K562 (cell line): ENCODE data around the gene SCTR. TPM values are rescaled to one million over a fixed set of nuclear protein-coding genes. Genes with fewer than 3 reads are reported as not detected.

Source experiments
- ATAC-seq: fragments of 200-7000 bp; cut with Tn5 transposase; 3 replicates; pipeline ENCODE4 v1.9.1; 2020; ENCODE audit warnings: moderate library complexity
- BruUV-seq: library from RNA; stranded (reverse); fragments of 400-500 nt; replicated peaks from 2 replicates; lab custom pipeline; 2021; lab: Mats Ljungman, UMichigan
- CTCF ChIA-PET: fragments of 300-600 bp; formaldehyde crosslinking; extraction: SDS; loops from one replicate; lab custom pipeline; 2021; ENCODE audit warnings: low intra/inter-chr PET ratio; lab: Yijun Ruan, JAX
- POLR2A ChIA-PET: fragments of 300-600, 350-650 bp; sonication (Branson Sonifier 250); formaldehyde crosslinking; extraction: SDS; loops from one replicate; lab custom pipeline; 2021; ENCODE audit warnings: antibody characterized with exemption, inconsistent platforms; lab: Yijun Ruan, JAX
- DNase-seq, 4 experiments: peaks; one replicate each; pipeline versions ENCODE4 v3.0.0 to v3.0.0-alpha.2; 2011 to 2018; ENCODE audit warnings: low spot score in 3 of 4, mixed read lengths in 3 of 4; ENCODE audit errors: extremely low read depth in 1 of 4
- FAIRE-seq: peaks from 2 replicates; lab custom pipeline; 2011; peaks lifted over from hg19 to GRCh38; lab: Jason Lieb, UNC
- H2AFZ ChIP-seq: 2 replicates; pipeline ENCODE4 v1.6.0; 2011; ENCODE audit warnings: low read depth, low read length, control low read depth, inconsistent platforms
- H3K27ac ChIP-seq: fragments of 200-600 bp; 3 replicates; pipeline ENCODE4 v1.8.0; 2011; ENCODE audit warnings: low read depth, mild to moderate bottlenecking, control low read depth, inconsistent platforms, low read length, moderate library complexity, mixed read lengths; ENCODE audit errors: extremely low read depth
- H3K27me3 ChIP-seq, 2 experiments: fragments of 300-600 bp in 1 of 2; 2 replicates in 1 of 2; 3 replicates in 1 of 2; pipeline versions ENCODE4 v1.6.0 to v1.8.0; 2011; ENCODE audit warnings: inconsistent platforms in 2 of 2, low read length in 2 of 2, mild to moderate bottlenecking in 1 of 2, mixed read lengths in 1 of 2, moderate library complexity in 1 of 2; ENCODE audit not compliant: control insufficient read depth in 2 of 2, insufficient read depth in 2 of 2
- H3K36me3 ChIP-seq: fragments of 300-600 bp; 3 replicates; pipeline ENCODE4 v1.8.0; 2011; ENCODE audit warnings: mild to moderate bottlenecking, low read length, inconsistent platforms; ENCODE audit not compliant: control insufficient read depth, insufficient read depth
- H3K4me1 ChIP-seq, 2 experiments: fragments of 200-600 bp in 1 of 2; replicated peaks in 1 of 2; 2 replicates in 1 of 2; 3 replicates in 1 of 2; pipeline versions ENCODE4 v1.5.1 to v1.8.0; 2011; ENCODE audit warnings: inconsistent platforms in 2 of 2, low read length in 2 of 2, mild to moderate bottlenecking in 1 of 2, mixed read lengths in 1 of 2, moderate library complexity in 1 of 2; ENCODE audit not compliant: control insufficient read depth in 2 of 2, insufficient read depth in 2 of 2
- H3K4me2 ChIP-seq: 2 replicates; pipeline ENCODE4 v1.6.1; 2011; ENCODE audit warnings: low read length, control low read depth, inconsistent platforms, mixed read lengths; ENCODE audit not compliant: insufficient read depth
- H3K4me3 ChIP-seq: fragments of 200-600 bp; sonication (generic), shearing (Covaris generic); 2 replicates; pipeline ENCODE4 v1.5.1; 2016; ENCODE audit warnings: control low read depth, inconsistent platforms
- H3K79me2 ChIP-seq: fragments of 200-600 bp; 3 replicates; pipeline ENCODE4 v1.8.0; 2011; ENCODE audit warnings: low read length, inconsistent platforms; ENCODE audit not compliant: control insufficient read depth, insufficient read depth
- H3K9ac ChIP-seq, 2 experiments: 2 replicates each; pipeline versions ENCODE4 v1.6.0 to v1.6.1; 2011; ENCODE audit warnings: low read depth in 2 of 2, low read length in 2 of 2, control low read depth in 1 of 2, inconsistent platforms in 1 of 2, mild to moderate bottlenecking in 1 of 2, mixed read lengths in 1 of 2; ENCODE audit not compliant: insufficient read depth in 1 of 2
- H3K9me1 ChIP-seq: one replicate; pipeline ENCODE4 v1.6.0; 2011; ENCODE audit warnings: inconsistent platforms, mild to moderate bottlenecking, low read length, moderate library complexity; ENCODE audit not compliant: control insufficient read depth, insufficient read depth
- H3K9me3 ChIP-seq: replicated peaks from 2 replicates; pipeline ENCODE4 v1.5.1; 2011; ENCODE audit warnings: low read depth, low read length, inconsistent platforms; ENCODE audit not compliant: control insufficient read depth, insufficient read depth
- H4K20me1 ChIP-seq: replicated peaks from 2 replicates; pipeline ENCODE4 v1.6.1; 2011; ENCODE audit warnings: low read length, inconsistent platforms, mixed read lengths; ENCODE audit not compliant: control insufficient read depth, insufficient read depth
- ELF4 ChIP-seq: fragments of 450-650 bp; formaldehyde crosslinking; IDR thresholded peaks from 2 replicates; pipeline ENCODE4 v1.4.0; 2022; ENCODE audit warnings: missing genetic modification characterization
- FOXA3 ChIP-seq, 2 experiments: fragments of 450-650 bp in 1 of 2; sonication (generic) in 1 of 2; formaldehyde crosslinking; IDR thresholded peaks in 1 of 2; conservative IDR thresholded peaks in 1 of 2; 2 replicates each; pipeline versions ENCODE4 v1.4.0 to v1.8.0; 2020 to 2022; ENCODE audit warnings: mild to moderate bottlenecking in 2 of 2, missing genetic modification reagents in 1 of 2
- NFXL1 ChIP-seq: fragments of 450-650 bp; formaldehyde crosslinking; IDR thresholded peaks from 2 replicates; pipeline ENCODE4 v1.4.0; 2021; ENCODE audit warnings: mild to moderate bottlenecking
- RFX1 ChIP-seq: fragments of 450-650 bp; IDR thresholded peaks from 2 replicates; pipeline ENCODE4 v1.6.1; 2016; ENCODE audit warnings: mild to moderate bottlenecking, moderate library complexity
- STAG1 ChIP-seq: sonication (generic); formaldehyde crosslinking; IDR thresholded peaks from 2 replicates; pipeline ENCODE4 v1.5.0; 2020; ENCODE audit warnings: missing genetic modification reagents, borderline replicate concordance
- TRIM24 ChIP-seq, 2 experiments: fragments of 450-650 bp; IDR thresholded peaks; 2 replicates each; pipeline ENCODE4 v1.6.1; 2016
- ZKSCAN1 ChIP-seq: fragments of 150-350 bp; IDR thresholded peaks from 2 replicates; pipeline ENCODE4 v1.6.1; 2016; ENCODE audit warnings: low read depth, low read length
- ZNF408 ChIP-seq: fragments of 250-450 bp; sonication (Bioruptor Pico); IDR thresholded peaks from 2 replicates; pipeline ENCODE4 v1.4.0; 2020; ENCODE audit warnings: low read depth, mild to moderate bottlenecking, moderate library complexity
- ZNF583 ChIP-seq: fragments of 250-450 bp; sonication (Bioruptor Pico); IDR thresholded peaks from 2 replicates; pipeline ENCODE4 v1.4.0; 2020
- WGBS: fragments of 100-300 bp; shearing (Covaris generic); methylation state at CpG from one replicate; pipeline ENCODE4 v1.1.6; 2016; ENCODE audit warnings: low coverage, mixed read lengths; ENCODE audit not compliant: insufficient coverage; ENCODE audit errors: missing lambda C conversion rate; 5-methylcytosine and 5-hydroxymethylcytosine counted together
- in situ Hi-C: fragments of 300-500 bp; cut with MboI; formaldehyde crosslinking; loops from 4 replicates; pipeline ENCODE4 v1.15.0; 2018; ENCODE audit warnings: inconsistent platforms, mixed read lengths
- intact Hi-C: fragments of 100-400 bp; cut with micrococcal nuclease; formaldehyde crosslinking; loops from 2 replicates; pipeline ENCODE4 v1.14.2; 2022
- polyA plus RNA-seq, 8 experiments: library from polyadenylated mRNA; depleted of rRNA in 4 of 8; stranded (reverse) in 5 of 8; unstranded in 3 of 8; fragments of >200 nt; fragmentation: Nextera tagmentation in 2 of 8; fragmentation: Illumina TruSeq in 1 of 8; extraction: Ambion mirVana in 2 of 8; extraction: Trizol in 1 of 8; gene quantifications; 2 replicates each; pipeline versions ENCODE4 v1.2.1 to v1.2.3, GENCODE V29; 2011 to 2014; ENCODE audit warnings: inconsistent platforms in 1 of 8, missing spikeins in 1 of 8
- total RNA-seq, 7 experiments: library from RNA; depleted of rRNA in 6 of 7; stranded (reverse); fragments of >200 nt in 6 of 7; fragmentation: Illumina TruSeq in 2 of 7; extraction: Trizol in 2 of 7; gene quantifications; 2 replicates each; pipeline versions ENCODE4 v1.2.1 to v1.2.3, GENCODE V29; 2011 to 2021; ENCODE audit warnings: low replicate concordance in 1 of 7
- TF ChIP-seq, protein P1 (sequence below): sonication (generic); formaldehyde crosslinking; IDR thresholded peaks from 2 replicates; pipeline ENCODE4 v1.8.0; 2022; ENCODE audit warnings: missing genetic modification reagents, mild to moderate bottlenecking, moderate library complexity, borderline replicate concordance
- TF ChIP-seq, protein P2 (sequence below): fragments of 250-450 bp; sonication (Bioruptor Pico); IDR thresholded peaks from 2 replicates; pipeline ENCODE4 v1.4.0; 2020; ENCODE audit warnings: mild to moderate bottlenecking, moderate library complexity
- TF ChIP-seq, protein P3 (sequence below): fragments of 450-650 bp; IDR thresholded peaks from one replicate; pipeline ENCODE4 v1.6.1; 2018; ENCODE audit warnings: mild to moderate bottlenecking, moderate library complexity; ENCODE audit not compliant: partially characterized antibody

The SCTR gene
- total and polyA plus RNA-seq, 9 of the 15 experiments (the other 6 are each of a cell fraction or from before 2014, with no cell fraction given), result not detected

DNA sequence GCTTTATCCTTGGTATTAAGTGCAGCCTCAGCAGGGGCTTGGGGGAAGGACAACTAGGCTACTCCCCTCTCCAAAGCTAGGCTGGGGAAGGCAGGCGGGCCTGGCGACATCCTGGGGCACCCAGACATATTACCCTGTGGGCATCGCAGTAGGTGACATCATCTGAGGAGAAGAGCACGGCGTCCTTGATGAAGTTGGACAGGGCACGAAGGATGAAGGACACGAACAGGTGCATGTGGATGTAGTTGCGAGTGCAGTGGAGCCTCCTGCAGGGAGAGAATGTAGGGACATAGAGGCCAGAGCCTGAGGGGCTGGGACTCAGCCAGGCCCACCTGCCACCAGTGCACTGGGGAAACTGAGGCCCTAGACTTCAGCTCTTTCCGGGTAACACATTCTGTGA is 60.3 kb downstream of the SCTR start:
- intact Hi-C loops (no loop called here), in situ Hi-C loops (no loop called here)
- H3K9ac ChIP-seq, result no peak overlapping the region
- BruUV-seq, result no TSS peak
- peaks cover 19 to 47% of the 10 kb centered on the region in 2 experiments for H3K27me3 ChIP-seq
- 10% methylated on average over 9 of the region's 9 CpGs for WGBS
- H2AFZ ChIP-seq, result no peak overlapping the region
- FAIRE-seq (no peak), ATAC-seq (no peak), DNase-seq (no peak)
- H3K4me1 ChIP-seq, result no peaks in the 10 kb centered on the region
- H3K4me3 ChIP-seq, result no peak overlapping the region
- H3K9me1 ChIP-seq, result no peaks in the 10 kb centered on the region
- no peaks in the 10 kb centered on the region for H3K79me2 ChIP-seq
- no peak overlapping the region for H3K4me2 ChIP-seq
- peaks cover 3% of the 10 kb centered on the region; the same call in 1 of the 2 replicates for H4K20me1 ChIP-seq
- H3K9me3 ChIP-seq, result no peaks in the 10 kb centered on the region
- H3K27ac ChIP-seq, result no peak overlapping the region
- POLR2A ChIA-PET, result no interaction called here
- H3K36me3 ChIP-seq, result no peaks in the 10 kb centered on the region
- CTCF ChIA-PET, result no interaction called here
- TF ChIP-seq NFXL1 (CRISPR knock-in tag) (no peak), STAG1 (CRISPR knock-in tag) (no peak), FOXA3 (CRISPR knock-in tag; conservative IDR thresholded peaks at IDR 0.05 in 1 of 2, IDR thresholded peaks at IDR 0.05 in 1 of 2) (no peak), ELF4 (CRISPR knock-in tag) (no peak), RFX1 (no peak), ZNF583 (CRISPR knock-in tag) (no peak), TRIM24 (IDR thresholded peaks at IDR 0.05) (no peak), ZNF408 (CRISPR knock-in tag) (no peak), ZKSCAN1 (no peak)
- TF ChIP-seq, protein P1, sequence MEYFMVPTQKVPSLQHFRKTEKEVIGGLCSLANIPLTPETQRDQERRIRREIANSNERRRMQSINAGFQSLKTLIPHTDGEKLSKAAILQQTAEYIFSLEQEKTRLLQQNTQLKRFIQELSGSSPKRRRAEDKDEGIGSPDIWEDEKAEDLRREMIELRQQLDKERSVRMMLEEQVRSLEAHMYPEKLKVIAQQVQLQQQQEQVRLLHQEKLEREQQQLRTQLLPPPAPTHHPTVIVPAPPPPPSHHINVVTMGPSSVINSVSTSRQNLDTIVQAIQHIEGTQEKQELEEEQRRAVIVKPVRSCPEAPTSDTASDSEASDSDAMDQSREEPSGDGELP (CRISPR knock-in tag), result no peak
- TF ChIP-seq, protein P2, sequence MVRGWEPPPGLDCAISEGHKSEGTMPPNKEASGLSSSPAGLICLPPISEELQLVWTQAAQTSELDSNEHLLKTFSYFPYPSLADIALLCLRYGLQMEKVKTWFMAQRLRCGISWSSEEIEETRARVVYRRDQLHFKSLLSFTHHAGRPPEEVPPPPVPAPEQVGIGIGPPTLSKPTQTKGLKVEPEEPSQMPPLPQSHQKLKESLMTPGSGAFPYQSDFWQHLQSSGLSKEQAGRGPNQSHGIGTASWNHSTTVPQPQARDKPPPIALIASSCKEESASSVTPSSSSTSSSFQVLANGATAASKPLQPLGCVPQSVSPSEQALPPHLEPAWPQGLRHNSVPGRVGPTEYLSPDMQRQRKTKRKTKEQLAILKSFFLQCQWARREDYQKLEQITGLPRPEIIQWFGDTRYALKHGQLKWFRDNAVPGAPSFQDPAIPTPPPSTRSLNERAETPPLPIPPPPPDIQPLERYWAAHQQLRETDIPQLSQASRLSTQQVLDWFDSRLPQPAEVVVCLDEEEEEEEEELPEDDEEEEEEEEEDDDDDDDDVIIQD (CRISPR knock-in tag), result no peak
- TF ChIP-seq, protein P3, sequence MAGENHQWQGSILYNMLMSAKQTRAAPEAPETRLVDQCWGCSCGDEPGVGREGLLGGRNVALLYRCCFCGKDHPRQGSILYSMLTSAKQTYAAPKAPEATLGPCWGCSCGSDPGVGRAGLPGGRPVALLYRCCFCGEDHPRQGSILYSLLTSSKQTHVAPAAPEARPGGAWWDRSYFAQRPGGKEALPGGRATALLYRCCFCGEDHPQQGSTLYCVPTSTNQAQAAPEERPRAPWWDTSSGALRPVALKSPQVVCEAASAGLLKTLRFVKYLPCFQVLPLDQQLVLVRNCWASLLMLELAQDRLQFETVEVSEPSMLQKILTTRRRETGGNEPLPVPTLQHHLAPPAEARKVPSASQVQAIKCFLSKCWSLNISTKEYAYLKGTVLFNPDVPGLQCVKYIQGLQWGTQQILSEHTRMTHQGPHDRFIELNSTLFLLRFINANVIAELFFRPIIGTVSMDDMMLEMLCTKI, result no peak
